GM12878 (cell line): ENCODE data around the gene SOX30. TPM values are rescaled to one million over a fixed set of nuclear protein-coding genes. Genes with fewer than 3 reads are reported as not detected.
A peak's percentile ranks its signal among the peaks of the same experiment; 100 is the strongest.

Experiments
- BCL11A ChIP-seq: IDR thresholded peaks from 2 replicates; pipeline ENCODE4 v1.6.1; 2011; ENCODE audit warnings: low read depth, low read length
- CEBPZ ChIP-seq: fragments of 150-350 bp; IDR thresholded peaks from 2 replicates; pipeline ENCODE4 v1.6.1; 2016; ENCODE audit warnings: low read depth, low read length
- ETV6 ChIP-seq, 2 experiments: fragments of 450-650 bp in 1 of 2; IDR thresholded peaks in 1 of 2; conservative IDR thresholded peaks in 1 of 2; 2 replicates each; pipeline ENCODE4 v1.6.1; 2014; ENCODE audit warnings: antibody characterized with exemption in 1 of 2, borderline replicate concordance in 1 of 2, low read depth in 1 of 2, mild to moderate bottlenecking in 1 of 2, moderate library complexity in 1 of 2
- EZH2 ChIP-seq: IDR thresholded peaks from 2 replicates; pipeline ENCODE4 v1.6.1; 2012; ENCODE audit warnings: low read depth, mild to moderate bottlenecking, control low read depth, inconsistent platforms, low read length, borderline replicate concordance; ENCODE audit not compliant: control insufficient read depth
- MAX ChIP-seq: IDR thresholded peaks from 2 replicates; pipeline ENCODE4 v1.6.1; 2012; ENCODE audit warnings: low read depth, low read length, improper control_type of control experiment
- MEF2A ChIP-seq: IDR thresholded peaks from 2 replicates; pipeline ENCODE4 v1.6.1; 2011; ENCODE audit warnings: low read depth, mild to moderate bottlenecking, low read length, moderate library complexity; ENCODE audit not compliant: insufficient read depth
- MEF2B ChIP-seq: fragments of 450-650 bp; IDR thresholded peaks from 2 replicates; pipeline ENCODE4 v1.6.1; 2018; ENCODE audit warnings: mild to moderate bottlenecking, moderate library complexity; ENCODE audit not compliant: partially characterized antibody, poor library complexity, severe bottlenecking
- MTA3 ChIP-seq: IDR thresholded peaks from 2 replicates; pipeline ENCODE4 v1.6.1; 2012; ENCODE audit warnings: low read length, inconsistent platforms, borderline replicate concordance
- MYC ChIP-seq: IDR thresholded peaks from 2 replicates; pipeline ENCODE4 v1.6.1; 2011; ENCODE audit warnings: mild to moderate bottlenecking, low read length, moderate library complexity, inconsistent platforms; ENCODE audit not compliant: insufficient read depth, insufficient replicate concordance, insufficient read length, severe bottlenecking
- NBN ChIP-seq: fragments of 450-650 bp; IDR thresholded peaks from 2 replicates; pipeline ENCODE4 v1.6.1; 2016
- NKRF ChIP-seq: fragments of 450-650 bp; conservative IDR thresholded peaks from 2 replicates; pipeline ENCODE4 v1.6.1; 2017; ENCODE audit warnings: mild to moderate bottlenecking, moderate library complexity
- STAT3 ChIP-seq: IDR thresholded peaks from 2 replicates; pipeline ENCODE4 v1.6.1; 2011; ENCODE audit warnings: low read depth, low read length, improper control_type of control experiment
- SUZ12 ChIP-seq: fragments of 200-600 bp; sonication (generic); IDR thresholded peaks from one replicate; pipeline ENCODE4 v1.6.1; 2018; ENCODE audit warnings: antibody characterized with exemption, mild to moderate bottlenecking; ENCODE audit not compliant: unreplicated experiment
- TAF1 ChIP-seq: IDR thresholded peaks from 2 replicates; pipeline ENCODE4 v1.6.1; 2011; ENCODE audit warnings: mild to moderate bottlenecking, low read depth, low read length, borderline replicate concordance
- USF1 ChIP-seq: IDR thresholded peaks from 2 replicates; pipeline ENCODE4 v1.6.1; 2011; ENCODE audit warnings: borderline replicate concordance, low read depth, mild to moderate bottlenecking, moderate library complexity, mixed read lengths, low read length; ENCODE audit not compliant: insufficient read depth; ENCODE audit errors: extremely low read length
- ZNF24 ChIP-seq: fragments of 450-650 bp; IDR thresholded peaks from 2 replicates; pipeline ENCODE4 v1.6.1; 2017; ENCODE audit warnings: antibody characterized with exemption, mild to moderate bottlenecking
- ZNF274 ChIP-seq: IDR thresholded peaks from one replicate; pipeline ENCODE4 v1.8.0; 2011; ENCODE audit not compliant: insufficient read length, insufficient read depth
- polyA plus RNA-seq, 11 experiments: library from polyadenylated mRNA; depleted of rRNA in 4 of 11; unstranded in 6 of 11; stranded (reverse) in 5 of 11; fragments of >200 nt; fragmentation: Nextera tagmentation in 4 of 11; fragmentation: Illumina TruSeq in 1 of 11; extraction: Ambion mirVana in 4 of 11; extraction: Trizol in 1 of 11; gene quantifications; 1 replicate in 1 of 11; 2 replicates in 10 of 11; pipeline versions ENCODE4 v1.2.1 to v1.2.3, GENCODE V29; 2011 to 2016; ENCODE audit warnings: inconsistent platforms in 2 of 11, missing spikeins in 2 of 11, low read depth in 1 of 11
- total RNA-seq, 4 experiments: library from RNA; depleted of rRNA in 3 of 4; stranded (reverse); fragments of >200 nt in 3 of 4; fragmentation: Illumina TruSeq in 1 of 4; extraction: Trizol in 1 of 4; gene quantifications; 2 replicates each; pipeline versions ENCODE4 v1.2.1 to v1.2.3, GENCODE V29; 2013 to 2021

Gene SOX30
- total and polyA plus RNA-seq, 10 of the 15 experiments (the other 5 are each of a cell fraction or from before 2014, with no cell fraction given): 0.06 to 0.32 (median 0.10) TPM; not detected in 2

- TF ChIP-seq USF1: no peak
- TF ChIP-seq ETV6 (conservative IDR thresholded peaks at IDR 0.05 in 1 of 2, IDR thresholded peaks at IDR 0.05 in 1 of 2; ENCODE audit: borderline replicate concordance in 1 of 2, low read depth in 1 of 2): peak in 1 of 2 experiments; percentile 76; a peak in 2 of 4 replicates
- no peak for TF ChIP-seq STAT3
- TF ChIP-seq TAF1: no peak
- TF ChIP-seq SUZ12: no peak
- no peak for TF ChIP-seq NBN
- no peak for TF ChIP-seq NKRF
- TF ChIP-seq EZH2: no peak
- no peak for TF ChIP-seq MYC
- no peak for TF ChIP-seq CEBPZ
- TF ChIP-seq ZNF274: no peak
- TF ChIP-seq ZNF24: no peak
- no peak for TF ChIP-seq MEF2B
- TF ChIP-seq BCL11A: no peak
- TF ChIP-seq MEF2A: no peak
- no peak for TF ChIP-seq MAX
- no peak for TF ChIP-seq MTA3
Measured at GRCh38 chr5:157607371-157608161, 44.7 kb downstream of the SOX30 start (continued).
